ENCODE results near the gene PLEKHM3. TPM values are rescaled to one million over a fixed set of nuclear protein-coding genes. Genes with fewer than 3 reads are reported as not detected.

The PLEKHM3 gene
- total and polyA plus RNA-seq, 12 donors, result 9.5 to 39.6 (median 21.7) TPM

GRCh38 chr2:207984765-207985480 lies 40.4 kb downstream of the PLEKHM3 start:
- no peak overlapping the region for H3K4me3 ChIP-seq
- TF ChIP-seq, protein P1, sequence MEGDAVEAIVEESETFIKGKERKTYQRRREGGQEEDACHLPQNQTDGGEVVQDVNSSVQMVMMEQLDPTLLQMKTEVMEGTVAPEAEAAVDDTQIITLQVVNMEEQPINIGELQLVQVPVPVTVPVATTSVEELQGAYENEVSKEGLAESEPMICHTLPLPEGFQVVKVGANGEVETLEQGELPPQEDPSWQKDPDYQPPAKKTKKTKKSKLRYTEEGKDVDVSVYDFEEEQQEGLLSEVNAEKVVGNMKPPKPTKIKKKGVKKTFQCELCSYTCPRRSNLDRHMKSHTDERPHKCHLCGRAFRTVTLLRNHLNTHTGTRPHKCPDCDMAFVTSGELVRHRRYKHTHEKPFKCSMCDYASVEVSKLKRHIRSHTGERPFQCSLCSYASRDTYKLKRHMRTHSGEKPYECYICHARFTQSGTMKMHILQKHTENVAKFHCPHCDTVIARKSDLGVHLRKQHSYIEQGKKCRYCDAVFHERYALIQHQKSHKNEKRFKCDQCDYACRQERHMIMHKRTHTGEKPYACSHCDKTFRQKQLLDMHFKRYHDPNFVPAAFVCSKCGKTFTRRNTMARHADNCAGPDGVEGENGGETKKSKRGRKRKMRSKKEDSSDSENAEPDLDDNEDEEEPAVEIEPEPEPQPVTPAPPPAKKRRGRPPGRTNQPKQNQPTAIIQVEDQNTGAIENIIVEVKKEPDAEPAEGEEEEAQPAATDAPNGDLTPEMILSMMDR (IDR thresholded peaks at IDR 0.05), result no peak
- TF ChIP-seq POLR2A (IDR thresholded peaks at IDR 0.05), result no peak
- H3K9me3 ChIP-seq (replicated peaks in 1 of 3), result no peaks in the 10 kb centered on the region
- no peaks in the 10 kb centered on the region for H3K36me3 ChIP-seq (replicated peaks in 1 of 2)
- peaks cover 3 to 7% of the 10 kb centered on the region in 2 donors for H3K4me1 ChIP-seq (replicated peaks in 1 of 2)
- 91 to 97% (median 93%) methylated on average over 3 of the region's 3 CpGs for WGBS, 4 donors
- no peaks in the 10 kb centered on the region for H3K27me3 ChIP-seq
- no peak overlapping the region for H3K27ac ChIP-seq
- DNase-seq, result no peak
- intact Hi-C loops (cut with DNase I), result no loop called here

DNA sequence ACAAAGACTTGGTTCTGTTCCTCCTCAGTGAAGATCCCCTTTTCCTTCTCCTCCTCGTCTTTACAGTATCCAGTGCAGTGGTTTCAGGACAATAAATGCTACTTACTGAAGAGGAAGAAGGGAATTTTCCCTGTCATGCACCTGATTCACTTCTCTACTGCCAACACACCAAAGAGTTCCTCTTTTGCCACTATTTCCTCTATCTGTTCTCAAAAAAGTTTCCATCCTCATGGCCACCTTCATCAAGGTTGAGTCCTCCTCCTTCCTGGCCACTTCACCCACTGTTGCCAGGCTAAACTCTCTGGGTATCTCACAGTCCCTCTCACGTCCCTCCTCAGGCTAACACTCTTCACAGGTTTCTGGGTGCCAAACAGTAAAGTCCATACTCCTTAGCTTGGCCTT lies 41.7 kb downstream of the PLEKHM3 start:
- intact Hi-C loops (cut with DNase I), result no loop called here
- Histone ChIP-seq H3K9me3 (replicated peaks in 1 of 3) (no peaks in the 10 kb centered on the region), H3K4me1 (replicated peaks in 1 of 2) (peaks cover 7% of the 10 kb centered on the region in 2 donors), H3K36me3 (replicated peaks in 1 of 2) (no peaks in the 10 kb centered on the region), H3K4me3 (no peak overlapping the region), H3K27me3 (no peaks in the 10 kb centered on the region), H3K27ac (no peak overlapping the region)
- TF ChIP-seq, protein P1 (IDR thresholded peaks at IDR 0.05), result no peak
- no peak for TF ChIP-seq POLR2A (IDR thresholded peaks at IDR 0.05)
- 71 to 85% (median 76%) methylated on average over 2 of the region's 2 CpGs for WGBS, 4 donors
- DNase-seq, result no peak

DNA sequence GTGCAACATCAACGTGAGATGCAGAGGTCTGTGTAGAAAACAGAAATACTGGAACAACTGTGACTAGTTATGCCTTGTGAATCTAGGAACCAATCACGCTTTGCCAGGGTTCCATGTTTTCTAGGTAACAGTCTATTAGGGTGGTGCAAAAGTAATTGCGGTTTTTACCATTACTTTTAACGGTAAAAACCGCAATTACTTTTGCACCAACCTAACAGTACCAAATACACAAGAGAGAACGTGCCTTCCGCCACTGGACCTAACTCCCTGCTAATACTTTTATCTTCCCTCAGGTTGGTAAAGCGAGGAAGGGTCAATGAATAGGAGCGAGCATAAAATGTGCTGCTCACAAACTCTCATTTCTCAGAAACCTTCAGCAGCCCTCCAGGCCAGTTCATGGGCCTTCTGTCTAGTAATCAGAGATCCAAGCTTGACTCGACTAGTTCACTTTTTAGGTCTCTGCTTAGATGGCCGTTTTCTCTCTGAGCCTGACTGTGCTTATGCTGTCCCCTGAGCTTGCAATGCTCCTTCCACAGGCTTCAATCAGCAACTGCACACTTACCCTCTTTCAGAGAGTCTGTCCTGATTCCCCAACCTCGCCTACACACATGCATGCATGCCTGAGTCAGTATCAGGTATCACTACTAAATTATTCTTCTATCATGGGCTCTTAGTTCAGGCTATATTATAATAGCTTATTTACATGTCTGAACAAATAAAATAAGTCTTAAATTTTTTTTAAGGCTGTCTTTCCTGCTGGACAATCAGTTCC lies 47.0 kb downstream of the PLEKHM3 start:
- H3K4me3 ChIP-seq, result no peak overlapping the region
- DNase-seq, result no peak
- H3K36me3 ChIP-seq (replicated peaks in 1 of 2), result peaks cover 0 to 10% of the 10 kb centered on the region in 2 donors
- H3K9me3 ChIP-seq (replicated peaks in 1 of 3), result no peaks in the 10 kb centered on the region
- H3K27me3 ChIP-seq, result no peaks in the 10 kb centered on the region
- H3K27ac ChIP-seq, result no peak overlapping the region
- 93 to 95% (median 94%) methylated on average over 12 of the region's 12 CpGs for WGBS, 4 donors
- peaks cover 2 to 7% of the 10 kb centered on the region in 2 donors for H3K4me1 ChIP-seq (replicated peaks in 1 of 2)
- TF ChIP-seq, protein P1 (IDR thresholded peaks at IDR 0.05), result no peak
- intact Hi-C loops (cut with DNase I), result loop anchor here in 1 of 2 donors (10.0 kb wide), 1 partner anchor 234 kb away; no protein-coding TSS in a partner anchor

DNA sequence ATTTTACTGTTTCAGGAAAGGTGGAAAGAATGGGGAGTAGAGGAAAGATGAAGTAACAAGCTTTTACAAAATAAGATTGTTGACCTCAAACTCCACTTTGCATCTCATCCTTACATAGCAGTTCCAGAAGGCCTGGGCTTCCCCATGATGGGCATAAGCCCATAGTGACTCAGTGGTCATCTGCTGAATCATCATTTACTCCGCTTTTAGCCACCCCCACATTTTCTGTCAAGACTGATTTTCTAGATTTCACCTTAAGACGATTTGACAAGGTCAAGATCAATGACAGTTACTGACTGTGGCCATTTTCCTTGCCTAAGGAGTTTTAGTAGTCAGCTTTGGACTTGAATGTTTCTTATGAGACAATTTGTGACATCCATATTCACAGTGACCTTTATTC lies 49.4 kb downstream of the PLEKHM3 start:
- Histone ChIP-seq H3K27me3 (no peaks in the 10 kb centered on the region), H3K4me1 (replicated peaks in 1 of 2) (peaks cover 4 to 7% of the 10 kb centered on the region in 2 donors), H3K36me3 (replicated peaks in 1 of 2) (peaks cover 0 to 10% of the 10 kb centered on the region in 2 donors), H3K9me3 (replicated peaks in 1 of 3) (no peaks in the 10 kb centered on the region), H3K4me3 (no peak overlapping the region), H3K27ac (no peak overlapping the region)
- TF ChIP-seq POLR2A (IDR thresholded peaks at IDR 0.05), result no peak
- TF ChIP-seq, protein P1 (IDR thresholded peaks at IDR 0.05), result no peak
- WGBS, 4 donors, result 44 to 65% (median 54%) methylated on average over 2 of the region's 2 CpGs
- intact Hi-C loops (cut with DNase I), result loop anchor here in 1 of 2 donors (10.0 kb wide), 1 partner anchor 231 kb away; no protein-coding TSS in a partner anchor
- no peak for DNase-seq

All from adrenal gland (tissue), 12 donors.